ENCODE data around the gene HTR3B.
"Not testable (repeated sequence)": the region's sequence is repeated elsewhere in the genome, so short reads cannot be mapped to it uniquely, and the experiment has no call there.

HTR3B gene

GRCh38 chr11:113907152-113907551 lies 2.6 kb downstream of the HTR3B start:
- no peak overlapping the region for H3K27ac ChIP-seq (ENCODE audit: insufficient read depth, low read length, poor library complexity, severe bottlenecking)
- H3K9me3 ChIP-seq (ENCODE audit: control insufficient read depth, low read length) = no peaks in the 10 kb centered on the region
- DNase-seq = no peak
- H3K4me1 ChIP-seq (ENCODE audit: control insufficient read depth, insufficient read depth, low read length, poor library complexity, severe bottlenecking) = no peaks in the 10 kb centered on the region
- H3K36me3 ChIP-seq (ENCODE audit: control insufficient read depth, insufficient read depth, low read length) = no peaks in the 10 kb centered on the region
- no peaks in the 10 kb centered on the region for H3K27me3 ChIP-seq (replicated peaks; ENCODE audit: control insufficient read depth, insufficient read depth, low read length, poor library complexity, severe bottlenecking)
- H3K4me3 ChIP-seq (ENCODE audit: insufficient read depth, low read depth, low read length, poor library complexity, severe bottlenecking) = no peak overlapping the region

GRCh38 chr11:113907681-113908080 lies 3.1 kb downstream of the HTR3B start:
- Histone ChIP-seq H3K4me3 (ENCODE audit: insufficient read depth, low read depth, low read length, poor library complexity, severe bottlenecking) (no peak overlapping the region), H3K36me3 (ENCODE audit: control insufficient read depth, insufficient read depth, low read length) (no peaks in the 10 kb centered on the region), H3K27ac (ENCODE audit: insufficient read depth, low read length, poor library complexity, severe bottlenecking) (no peak overlapping the region), H3K4me1 (ENCODE audit: control insufficient read depth, insufficient read depth, low read length, poor library complexity, severe bottlenecking) (no peaks in the 10 kb centered on the region), H3K9me3 (ENCODE audit: control insufficient read depth, low read length) (no peaks in the 10 kb centered on the region), H3K27me3 (replicated peaks; ENCODE audit: control insufficient read depth, insufficient read depth, low read length, poor library complexity, severe bottlenecking) (no peaks in the 10 kb centered on the region)
- no peak for DNase-seq

- Histone ChIP-seq H3K4me3 (ENCODE audit: insufficient read depth, low read depth, low read length, poor library complexity, severe bottlenecking) (no peak overlapping the region), H3K27ac (ENCODE audit: insufficient read depth, low read length, poor library complexity, severe bottlenecking) (no peak overlapping the region), H3K9me3 (ENCODE audit: control insufficient read depth, low read length) (no peaks in the 10 kb centered on the region), H3K27me3 (replicated peaks; ENCODE audit: control insufficient read depth, insufficient read depth, low read length, poor library complexity, severe bottlenecking) (no peaks in the 10 kb centered on the region), H3K36me3 (ENCODE audit: control insufficient read depth, insufficient read depth, low read length) (no peaks in the 10 kb centered on the region), H3K4me1 (ENCODE audit: control insufficient read depth, insufficient read depth, low read length, poor library complexity, severe bottlenecking) (no peaks in the 10 kb centered on the region)
- no peak for DNase-seq
Observed at GRCh38 chr11:113908098-113908497, 3.5 kb downstream of the HTR3B start.

- H3K27me3 ChIP-seq (replicated peaks; ENCODE audit: control insufficient read depth, insufficient read depth, low read length, poor library complexity, severe bottlenecking); H3K36me3 ChIP-seq (ENCODE audit: control insufficient read depth, insufficient read depth, low read length); H3K9me3 ChIP-seq (ENCODE audit: control insufficient read depth, low read length); H3K4me1 ChIP-seq (ENCODE audit: control insufficient read depth, insufficient read depth, low read length, poor library complexity, severe bottlenecking); H3K4me3 ChIP-seq (ENCODE audit: insufficient read depth, low read depth, low read length, poor library complexity, severe bottlenecking); DNase-seq; H3K27ac ChIP-seq (ENCODE audit: insufficient read depth, low read length, poor library complexity, severe bottlenecking): not testable (repeated sequence)
Observed at GRCh38 chr11:113911491-113911890, 6.9 kb downstream of the HTR3B start.

GRCh38 chr11:113923572-113923971 lies 19.0 kb downstream of the HTR3B start:
- no peaks in the 10 kb centered on the region for H3K27me3 ChIP-seq (replicated peaks; ENCODE audit: control insufficient read depth, insufficient read depth, low read length, poor library complexity, severe bottlenecking)
- H3K4me1 ChIP-seq (ENCODE audit: control insufficient read depth, insufficient read depth, low read length, poor library complexity, severe bottlenecking) = no peaks in the 10 kb centered on the region
- no peak overlapping the region for H3K27ac ChIP-seq (ENCODE audit: insufficient read depth, low read length, poor library complexity, severe bottlenecking)
- H3K4me3 ChIP-seq (ENCODE audit: insufficient read depth, low read depth, low read length, poor library complexity, severe bottlenecking) = no peak overlapping the region
- no peaks in the 10 kb centered on the region for H3K9me3 ChIP-seq (ENCODE audit: control insufficient read depth, low read length)
- no peaks in the 10 kb centered on the region for H3K36me3 ChIP-seq (ENCODE audit: control insufficient read depth, insufficient read depth, low read length)
- no peak for DNase-seq

- Histone ChIP-seq H3K9me3 (ENCODE audit: control insufficient read depth, low read length) (no peaks in the 10 kb centered on the region), H3K4me3 (ENCODE audit: insufficient read depth, low read depth, low read length, poor library complexity, severe bottlenecking) (no peak overlapping the region), H3K36me3 (ENCODE audit: control insufficient read depth, insufficient read depth, low read length) (no peaks in the 10 kb centered on the region), H3K27me3 (replicated peaks; ENCODE audit: control insufficient read depth, insufficient read depth, low read length, poor library complexity, severe bottlenecking) (no peaks in the 10 kb centered on the region), H3K4me1 (ENCODE audit: control insufficient read depth, insufficient read depth, low read length, poor library complexity, severe bottlenecking) (no peaks in the 10 kb centered on the region), H3K27ac (ENCODE audit: insufficient read depth, low read length, poor library complexity, severe bottlenecking) (no peak overlapping the region)
- no peak for DNase-seq
Observed at GRCh38 chr11:113926273-113927197, 21.9 kb downstream of the HTR3B start.

GRCh38 chr11:113928311-113928710 lies 23.7 kb downstream of the HTR3B start:
- no peak for DNase-seq
- Histone ChIP-seq H3K36me3 (ENCODE audit: control insufficient read depth, insufficient read depth, low read length) (no peaks in the 10 kb centered on the region), H3K27ac (ENCODE audit: insufficient read depth, low read length, poor library complexity, severe bottlenecking) (no peak overlapping the region), H3K4me1 (ENCODE audit: control insufficient read depth, insufficient read depth, low read length, poor library complexity, severe bottlenecking) (no peaks in the 10 kb centered on the region), H3K4me3 (ENCODE audit: insufficient read depth, low read depth, low read length, poor library complexity, severe bottlenecking) (no peak overlapping the region), H3K9me3 (ENCODE audit: control insufficient read depth, low read length) (no peaks in the 10 kb centered on the region), H3K27me3 (replicated peaks; ENCODE audit: control insufficient read depth, insufficient read depth, low read length, poor library complexity, severe bottlenecking) (peaks cover 3% of the 10 kb centered on the region)

- H3K27me3 ChIP-seq (replicated peaks; ENCODE audit: control insufficient read depth, insufficient read depth, low read length, poor library complexity, severe bottlenecking) = peaks cover 3% of the 10 kb centered on the region
- H3K4me3 ChIP-seq (ENCODE audit: insufficient read depth, low read depth, low read length, poor library complexity, severe bottlenecking) = no peak overlapping the region
Observed at GRCh38 chr11:113932788-113933187, 28.2 kb downstream of the HTR3B start.

GRCh38 chr11:113934193-113934592 lies 29.6 kb downstream of the HTR3B start:
- H3K27me3 ChIP-seq (replicated peaks; ENCODE audit: control insufficient read depth, insufficient read depth, low read length, poor library complexity, severe bottlenecking); H3K27ac ChIP-seq (ENCODE audit: insufficient read depth, low read length, poor library complexity, severe bottlenecking); H3K9me3 ChIP-seq (ENCODE audit: control insufficient read depth, low read length); H3K4me1 ChIP-seq (ENCODE audit: control insufficient read depth, insufficient read depth, low read length, poor library complexity, severe bottlenecking); H3K36me3 ChIP-seq (ENCODE audit: control insufficient read depth, insufficient read depth, low read length); DNase-seq; H3K4me3 ChIP-seq (ENCODE audit: insufficient read depth, low read depth, low read length, poor library complexity, severe bottlenecking): not testable (repeated sequence)

More at GRCh38 chr11:113932788-113933187, 28.2 kb downstream of the HTR3B start:
- no peak overlapping the region for H3K27ac ChIP-seq (ENCODE audit: insufficient read depth, low read length, poor library complexity, severe bottlenecking)
- H3K36me3 ChIP-seq (ENCODE audit: control insufficient read depth, insufficient read depth, low read length) = no peaks in the 10 kb centered on the region
- DNase-seq = no peak
- H3K4me1 ChIP-seq (ENCODE audit: control insufficient read depth, insufficient read depth, low read length, poor library complexity, severe bottlenecking) = no peaks in the 10 kb centered on the region
- no peaks in the 10 kb centered on the region for H3K9me3 ChIP-seq (ENCODE audit: control insufficient read depth, low read length)

GRCh38 chr11:113934761-113935160 lies 30.2 kb downstream of the HTR3B start:
- Histone ChIP-seq H3K4me3 (ENCODE audit: insufficient read depth, low read depth, low read length, poor library complexity, severe bottlenecking) (no peak overlapping the region), H3K36me3 (ENCODE audit: control insufficient read depth, insufficient read depth, low read length) (no peaks in the 10 kb centered on the region), H3K4me1 (ENCODE audit: control insufficient read depth, insufficient read depth, low read length, poor library complexity, severe bottlenecking) (no peaks in the 10 kb centered on the region), H3K27me3 (replicated peaks; ENCODE audit: control insufficient read depth, insufficient read depth, low read length, poor library complexity, severe bottlenecking) (peaks cover 3% of the 10 kb centered on the region), H3K27ac (ENCODE audit: insufficient read depth, low read length, poor library complexity, severe bottlenecking) (no peak overlapping the region), H3K9me3 (ENCODE audit: control insufficient read depth, low read length) (no peaks in the 10 kb centered on the region)
- DNase-seq = no peak
